DOHH2 (cell line): ENCODE data around the gene CSF1.

Experiments used
- H3F3A ChIP-seq: fragments of 200-600 bp; sonication (generic), shearing (Covaris generic); 2 replicates; pipeline ENCODE4 v1.6.0; 2016; ENCODE audit warnings: antibody characterized with exemption, mild to moderate bottlenecking; ENCODE audit not compliant: control insufficient read depth, insufficient read depth
- H3K27ac ChIP-seq: fragments of 200-600 bp; sonication (generic); 2 replicates; pipeline ENCODE4 v1.5.1; 2014; ENCODE audit warnings: low read depth, mild to moderate bottlenecking, low read length, moderate library complexity
- H3K27me3 ChIP-seq: fragments of 200-600 bp; sonication (generic); 2 replicates; pipeline ENCODE4 v1.6.1; 2014; ENCODE audit warnings: mild to moderate bottlenecking, low read length, mixed read lengths; ENCODE audit not compliant: control insufficient read depth
- H3K36me3 ChIP-seq: fragments of 200-600 bp; sonication (generic); 2 replicates; pipeline ENCODE4 v1.6.1; 2014; ENCODE audit warnings: mild to moderate bottlenecking, low read length, moderate library complexity, mixed read lengths; ENCODE audit not compliant: control insufficient read depth
- H3K4me1 ChIP-seq: fragments of 200-600 bp; sonication (generic); 2 replicates; pipeline ENCODE4 v1.6.1; 2014; ENCODE audit warnings: mild to moderate bottlenecking, low read length, mixed read lengths; ENCODE audit not compliant: control insufficient read depth
- H3K4me2 ChIP-seq: fragments of 200-600 bp; sonication (generic); 2 replicates; pipeline ENCODE4 v1.6.0; 2014; ENCODE audit warnings: mild to moderate bottlenecking, low read length, moderate library complexity
- H3K4me3 ChIP-seq: fragments of 200-600 bp; sonication (generic); 2 replicates; pipeline ENCODE4 v1.5.1; 2014; ENCODE audit warnings: mild to moderate bottlenecking, low read length, mixed read lengths
- H3K79me2 ChIP-seq: fragments of 200-600 bp; sonication (generic); 2 replicates; pipeline ENCODE4 v1.6.1; 2014; ENCODE audit warnings: mild to moderate bottlenecking, low read length, mixed read lengths; ENCODE audit not compliant: control insufficient read depth
- H3K9me2 ChIP-seq: fragments of 200-600 bp; sonication (generic); replicated peaks from 2 replicates; pipeline ENCODE4 v1.6.1; 2014; ENCODE audit warnings: mild to moderate bottlenecking, low read length, mixed read lengths; ENCODE audit not compliant: control insufficient read depth
- H3K9me3 ChIP-seq: fragments of 200-600 bp; sonication (generic); 2 replicates; pipeline ENCODE4 v1.6.1; 2014; ENCODE audit warnings: antibody characterized with exemption, low read length, mixed read lengths; ENCODE audit not compliant: control insufficient read depth, insufficient read depth
- H4K20me1 ChIP-seq: fragments of 200-600 bp; sonication (generic); 2 replicates; pipeline ENCODE4 v1.6.0; 2014; ENCODE audit warnings: low read depth, mild to moderate bottlenecking, antibody characterized with exemption, low read length, moderate library complexity; ENCODE audit not compliant: control insufficient read depth, insufficient read depth
- EZH2phosphoT487 ChIP-seq: fragments of 200-600 bp; sonication (generic); IDR thresholded peaks from 2 replicates; pipeline ENCODE4 v1.6.1; 2017; ENCODE audit warnings: borderline replicate concordance, mild to moderate bottlenecking, antibody characterized with exemption, low read length, moderate library complexity, mixed read lengths
- TF ChIP-seq, protein P1 (sequence below): fragments of 200-600 bp; sonication (generic); IDR thresholded peaks from one replicate; pipeline ENCODE4 v1.5.1; 2014; ENCODE audit warnings: antibody characterized with exemption, mild to moderate bottlenecking, low read depth, low read length; ENCODE audit not compliant: poor library complexity, severe bottlenecking

Gene CSF1

DNA sequence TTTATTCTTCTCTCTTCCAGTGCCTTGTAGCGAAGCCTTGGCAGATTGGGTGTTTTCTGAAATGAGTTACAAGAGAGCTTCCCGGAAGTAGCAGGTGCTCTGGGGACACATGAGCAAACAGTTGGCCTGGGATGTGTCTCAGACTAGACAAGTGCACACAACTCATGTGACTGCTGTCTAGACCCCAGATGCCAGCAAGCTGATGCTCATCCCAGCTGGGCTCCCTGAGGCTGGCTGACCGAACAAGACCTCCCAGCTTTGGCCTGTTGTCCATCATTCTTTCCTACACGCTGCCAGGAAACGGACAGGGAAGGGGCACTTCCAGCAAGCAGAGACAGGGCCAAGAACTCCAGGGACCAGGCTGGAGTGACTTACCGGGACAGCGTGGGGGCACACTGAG, 18.7 kb upstream of the CSF1 start:
- Histone ChIP-seq H3K79me2 (no peaks in the 10 kb centered on the region), H3K36me3 (no peaks in the 10 kb centered on the region), H3K4me2 (no peak overlapping the region), H3K27ac (no peak overlapping the region), H3K4me3 (no peak overlapping the region), H4K20me1 (no peaks in the 10 kb centered on the region), H3K9me3 (no peaks in the 10 kb centered on the region), H3F3A (no peaks in the 10 kb centered on the region), H3K4me1 (peaks cover 2% of the 10 kb centered on the region; the same call in 1 of the 2 replicates), H3K27me3 (peaks cover 26% of the 10 kb centered on the region), H3K9me2 (no peaks in the 10 kb centered on the region)
- TF ChIP-seq, protein P1, sequence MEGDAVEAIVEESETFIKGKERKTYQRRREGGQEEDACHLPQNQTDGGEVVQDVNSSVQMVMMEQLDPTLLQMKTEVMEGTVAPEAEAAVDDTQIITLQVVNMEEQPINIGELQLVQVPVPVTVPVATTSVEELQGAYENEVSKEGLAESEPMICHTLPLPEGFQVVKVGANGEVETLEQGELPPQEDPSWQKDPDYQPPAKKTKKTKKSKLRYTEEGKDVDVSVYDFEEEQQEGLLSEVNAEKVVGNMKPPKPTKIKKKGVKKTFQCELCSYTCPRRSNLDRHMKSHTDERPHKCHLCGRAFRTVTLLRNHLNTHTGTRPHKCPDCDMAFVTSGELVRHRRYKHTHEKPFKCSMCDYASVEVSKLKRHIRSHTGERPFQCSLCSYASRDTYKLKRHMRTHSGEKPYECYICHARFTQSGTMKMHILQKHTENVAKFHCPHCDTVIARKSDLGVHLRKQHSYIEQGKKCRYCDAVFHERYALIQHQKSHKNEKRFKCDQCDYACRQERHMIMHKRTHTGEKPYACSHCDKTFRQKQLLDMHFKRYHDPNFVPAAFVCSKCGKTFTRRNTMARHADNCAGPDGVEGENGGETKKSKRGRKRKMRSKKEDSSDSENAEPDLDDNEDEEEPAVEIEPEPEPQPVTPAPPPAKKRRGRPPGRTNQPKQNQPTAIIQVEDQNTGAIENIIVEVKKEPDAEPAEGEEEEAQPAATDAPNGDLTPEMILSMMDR = no peak
- no peak for TF ChIP-seq EZH2phosphoT487

DNA sequence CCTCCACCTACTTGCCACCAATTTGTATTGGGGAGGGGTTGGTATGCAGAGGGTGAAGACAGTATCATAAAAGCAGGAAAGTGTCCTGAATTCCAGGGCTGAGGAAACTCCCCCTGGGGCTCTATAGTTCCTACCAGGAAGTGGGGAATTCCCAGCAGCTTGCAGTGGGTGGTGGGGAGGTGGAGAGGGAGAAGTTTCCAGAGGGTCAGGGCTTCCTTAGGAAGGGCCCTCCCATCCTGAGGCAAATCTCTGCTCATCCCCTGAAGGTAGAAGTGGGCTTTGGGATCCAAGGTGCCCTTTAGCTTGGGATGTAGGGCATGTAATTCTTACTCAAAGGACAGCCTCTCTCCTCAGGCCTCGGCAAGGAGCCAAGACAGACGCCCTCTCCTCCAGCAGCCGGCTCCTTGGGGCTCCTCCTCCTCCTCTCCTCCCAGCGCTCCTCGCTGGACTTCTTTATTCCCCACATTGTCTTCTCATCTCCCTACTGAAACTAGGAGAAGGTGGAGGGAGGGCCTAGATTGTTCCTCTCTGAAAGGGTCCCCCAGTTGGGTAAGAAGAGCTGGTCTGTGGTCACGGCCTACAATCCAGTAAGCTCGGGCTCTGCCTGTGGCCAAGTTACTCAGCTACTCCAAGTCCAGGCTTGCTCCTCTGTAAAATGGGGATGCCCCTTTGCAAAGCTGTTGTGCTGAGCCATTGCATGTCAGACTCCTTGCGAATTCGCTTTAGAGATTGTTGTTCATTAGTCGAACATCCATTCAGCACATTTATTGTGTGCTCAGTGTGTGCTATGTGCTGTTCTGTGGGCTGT, 17.9 kb upstream of the CSF1 start:
- Histone ChIP-seq H3K9me3 (no peaks in the 10 kb centered on the region), H3K4me2 (no peak overlapping the region), H3K27ac (no peak overlapping the region), H3K4me1 (no peaks in the 10 kb centered on the region), H3K79me2 (no peaks in the 10 kb centered on the region), H4K20me1 (no peaks in the 10 kb centered on the region), H3F3A (no peaks in the 10 kb centered on the region), H3K9me2 (no peaks in the 10 kb centered on the region), H3K4me3 (no peak overlapping the region), H3K36me3 (no peaks in the 10 kb centered on the region), H3K27me3 (peaks cover 19% of the 10 kb centered on the region)
- TF ChIP-seq, protein P1 = no peak
- no peak for TF ChIP-seq EZH2phosphoT487

DNA sequence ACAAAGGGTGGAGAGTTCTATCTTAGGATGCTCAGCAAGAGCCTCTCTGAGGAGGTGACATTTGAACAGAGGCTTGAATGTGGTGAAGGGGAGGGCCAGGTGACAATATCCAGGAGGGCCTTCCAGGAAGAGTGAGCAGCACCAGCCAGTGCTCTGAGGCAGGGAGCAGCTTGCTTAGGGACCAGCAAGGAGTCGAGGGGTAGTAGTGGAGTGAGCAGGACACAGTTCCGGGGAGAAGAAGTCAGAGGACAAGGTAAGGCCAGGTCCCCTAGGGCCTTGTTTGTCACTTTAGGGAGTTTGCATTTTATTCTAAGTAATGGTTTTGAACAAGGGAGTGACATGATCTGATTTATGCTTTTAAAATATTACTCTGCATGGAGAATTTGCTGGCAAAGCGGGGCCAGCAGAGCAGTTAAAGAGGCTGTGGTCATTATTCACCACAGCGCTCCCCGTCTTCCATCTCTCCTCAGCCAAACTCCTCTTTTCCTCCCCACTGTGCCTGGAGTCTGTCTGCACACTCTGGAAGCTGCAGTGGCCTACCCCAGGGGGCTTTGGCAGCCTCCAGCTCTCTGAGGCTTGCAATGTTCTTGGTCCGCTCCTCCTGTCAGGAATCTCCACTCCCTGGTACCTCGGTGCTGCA, 17.0 kb upstream of the CSF1 start:
- Histone ChIP-seq H3F3A (no peaks in the 10 kb centered on the region), H3K4me1 (no peaks in the 10 kb centered on the region), H3K4me3 (no peak overlapping the region), H3K9me3 (no peaks in the 10 kb centered on the region), H3K79me2 (no peaks in the 10 kb centered on the region), H3K4me2 (no peak overlapping the region), H4K20me1 (no peaks in the 10 kb centered on the region), H3K36me3 (no peaks in the 10 kb centered on the region), H3K9me2 (no peaks in the 10 kb centered on the region), H3K27ac (no peak overlapping the region), H3K27me3 (peaks cover 10% of the 10 kb centered on the region; the same call in 1 of the 2 replicates)
- TF ChIP-seq, protein P1 = no peak
- no peak for TF ChIP-seq EZH2phosphoT487
